Astrocyte (in vitro differentiated cells and primary cell): Measurements from ENCODE around the gene OXCT1.

Experiments
- EZH2 ChIP-seq: IDR thresholded peaks from 2 replicates; pipeline ENCODE4 v1.6.1; 2012; ENCODE audit warnings: mild to moderate bottlenecking, low read length, inconsistent platforms; ENCODE audit not compliant: insufficient read depth
- TF ChIP-seq, protein P1 (sequence below): IDR thresholded peaks from 2 replicates; pipeline ENCODE4 v1.5.1; 2011; ENCODE audit warnings: low read depth, mild to moderate bottlenecking, inconsistent platforms, low read length, moderate library complexity; ENCODE audit not compliant: insufficient read depth

GRCh38 chr5:41812156-41812555 is 58.1 kb downstream of the OXCT1 start:
- TF ChIP-seq, protein P1, sequence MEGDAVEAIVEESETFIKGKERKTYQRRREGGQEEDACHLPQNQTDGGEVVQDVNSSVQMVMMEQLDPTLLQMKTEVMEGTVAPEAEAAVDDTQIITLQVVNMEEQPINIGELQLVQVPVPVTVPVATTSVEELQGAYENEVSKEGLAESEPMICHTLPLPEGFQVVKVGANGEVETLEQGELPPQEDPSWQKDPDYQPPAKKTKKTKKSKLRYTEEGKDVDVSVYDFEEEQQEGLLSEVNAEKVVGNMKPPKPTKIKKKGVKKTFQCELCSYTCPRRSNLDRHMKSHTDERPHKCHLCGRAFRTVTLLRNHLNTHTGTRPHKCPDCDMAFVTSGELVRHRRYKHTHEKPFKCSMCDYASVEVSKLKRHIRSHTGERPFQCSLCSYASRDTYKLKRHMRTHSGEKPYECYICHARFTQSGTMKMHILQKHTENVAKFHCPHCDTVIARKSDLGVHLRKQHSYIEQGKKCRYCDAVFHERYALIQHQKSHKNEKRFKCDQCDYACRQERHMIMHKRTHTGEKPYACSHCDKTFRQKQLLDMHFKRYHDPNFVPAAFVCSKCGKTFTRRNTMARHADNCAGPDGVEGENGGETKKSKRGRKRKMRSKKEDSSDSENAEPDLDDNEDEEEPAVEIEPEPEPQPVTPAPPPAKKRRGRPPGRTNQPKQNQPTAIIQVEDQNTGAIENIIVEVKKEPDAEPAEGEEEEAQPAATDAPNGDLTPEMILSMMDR, result no peak
- no peak for TF ChIP-seq EZH2
